ENCODE data around the gene SLC12A8.

SLC12A8 gene

GRCh38 chr3:125079675-125080045 is 132.9 kb downstream of the SLC12A8 start:
- DNase-seq (ENCODE audit: low read depth, low spot score): no peak

GRCh38 chr3:125078951-125079674 is 133.4 kb downstream of the SLC12A8 start:
- DNase-seq (ENCODE audit: low read depth, low spot score): no peak

- DNase-seq (ENCODE audit: low read depth, low spot score): no peak
Observed at GRCh38 chr3:125077864-125078263, 134.7 kb downstream of the SLC12A8 start.

GRCh38 chr3:125076464-125076863 is 136.1 kb downstream of the SLC12A8 start:
- DNase-seq (ENCODE audit: low read depth, low spot score): no peak

GRCh38 chr3:125075738-125076137 is 136.8 kb downstream of the SLC12A8 start:
- no peak for DNase-seq (ENCODE audit: low read depth, low spot score)

GRCh38 chr3:125073390-125073905 is 139.1 kb downstream of the SLC12A8 start:
- no peak for DNase-seq (ENCODE audit: low read depth, low spot score)

- DNase-seq (ENCODE audit: low read depth, low spot score): no peak
Observed at GRCh38 chr3:125072749-125073389, 139.7 kb downstream of the SLC12A8 start.

- DNase-seq (ENCODE audit: low read depth, low spot score): no peak
Observed at GRCh38 chr3:125072301-125072700, 140.2 kb downstream of the SLC12A8 start.

- DNase-seq (ENCODE audit: low read depth, low spot score): no peak
Observed at GRCh38 chr3:125069968-125070745, 142.4 kb downstream of the SLC12A8 start.

- DNase-seq (ENCODE audit: low read depth, low spot score): no peak
Observed at GRCh38 chr3:125069452-125069851, 143.1 kb downstream of the SLC12A8 start.

GRCh38 chr3:125068265-125068664 is 144.3 kb downstream of the SLC12A8 start:
- no peak for DNase-seq (ENCODE audit: low read depth, low spot score)

GRCh38 chr3:125067225-125067624 is 145.3 kb downstream of the SLC12A8 start:
- DNase-seq (ENCODE audit: low read depth, low spot score): no peak

- DNase-seq (ENCODE audit: low read depth, low spot score): no peak
Observed at GRCh38 chr3:125062904-125063618, 149.5 kb downstream of the SLC12A8 start.

- no peak for DNase-seq (ENCODE audit: low read depth, low spot score)
Observed at GRCh38 chr3:125061646-125062045, 150.9 kb downstream of the SLC12A8 start.

GRCh38 chr3:125061170-125061569 is 151.4 kb downstream of the SLC12A8 start:
- no peak for DNase-seq (ENCODE audit: low read depth, low spot score)

- DNase-seq (ENCODE audit: low read depth, low spot score): no peak
Observed at GRCh38 chr3:125059488-125060245, 152.9 kb downstream of the SLC12A8 start.

- DNase-seq (ENCODE audit: low read depth, low spot score): no peak
Observed at GRCh38 chr3:125058959-125059358, 153.6 kb downstream of the SLC12A8 start.

GRCh38 chr3:125058529-125058928 is 154.0 kb downstream of the SLC12A8 start:
- DNase-seq (ENCODE audit: low read depth, low spot score): no peak

GRCh38 chr3:125057186-125057850 is 155.2 kb downstream of the SLC12A8 start:
- no peak for DNase-seq (ENCODE audit: low read depth, low spot score)

All from activated naive CD8-positive, alpha-beta T cell treated with anti-CD3 and anti-CD28 coated beads, Interleukin-2, amount 50 U/mL, for 16 hours (primary cell).